ENCODE data around the gene TRIM63.

- no peak for TF ChIP-seq CTCF (IDR thresholded peaks at IDR 0.05)
- TF ChIP-seq POLR2A (IDR thresholded peaks at IDR 0.05), result no peak
These were observed 37.5 kb downstream of the TRIM63 start for GRCh38 chr1:26029864-26030481.

Measured in heart left ventricle (tissue), 13 donors.